NB4 (cell line): ENCODE measurements around the gene RGS6.

Source experiments
- MYC ChIP-seq: IDR thresholded peaks from 2 replicates; pipeline ENCODE4 v1.6.1; 2011; ENCODE audit warnings: low read depth, low read length
- POLR2A ChIP-seq: IDR thresholded peaks from 2 replicates; pipeline ENCODE4 v1.6.1; 2011; ENCODE audit warnings: mild to moderate bottlenecking; ENCODE audit not compliant: insufficient read length; ENCODE audit errors: extremely low read depth
- TF ChIP-seq, protein P1 (sequence below): IDR thresholded peaks from one replicate; pipeline ENCODE4 v1.5.1; 2012; ENCODE audit warnings: low read depth, low read length
- TF ChIP-seq, protein P2 (sequence below): IDR thresholded peaks from 2 replicates; pipeline ENCODE4 v1.6.1; 2011; ENCODE audit warnings: low read depth, low read length

DNA sequence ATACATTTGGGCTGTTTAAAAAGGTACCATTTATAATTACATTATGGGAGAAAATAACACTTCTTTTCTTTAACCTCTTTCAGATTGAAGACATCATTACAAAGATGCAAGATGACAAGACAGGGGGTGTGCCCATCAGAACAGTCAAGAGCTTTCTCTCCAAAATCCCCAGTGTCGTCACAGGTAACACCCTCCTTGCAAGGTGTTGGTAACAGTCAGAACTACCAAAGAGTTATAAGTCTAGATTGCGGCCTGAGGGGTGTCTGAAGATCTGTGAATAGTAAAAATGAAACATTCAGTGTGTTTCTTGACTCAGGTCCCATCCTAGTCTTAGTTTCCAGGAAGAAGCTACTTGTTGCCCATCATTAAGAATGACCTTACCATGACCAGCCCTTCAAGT lies 419.8 kb downstream of the RGS6 start:
- TF ChIP-seq, protein P1, sequence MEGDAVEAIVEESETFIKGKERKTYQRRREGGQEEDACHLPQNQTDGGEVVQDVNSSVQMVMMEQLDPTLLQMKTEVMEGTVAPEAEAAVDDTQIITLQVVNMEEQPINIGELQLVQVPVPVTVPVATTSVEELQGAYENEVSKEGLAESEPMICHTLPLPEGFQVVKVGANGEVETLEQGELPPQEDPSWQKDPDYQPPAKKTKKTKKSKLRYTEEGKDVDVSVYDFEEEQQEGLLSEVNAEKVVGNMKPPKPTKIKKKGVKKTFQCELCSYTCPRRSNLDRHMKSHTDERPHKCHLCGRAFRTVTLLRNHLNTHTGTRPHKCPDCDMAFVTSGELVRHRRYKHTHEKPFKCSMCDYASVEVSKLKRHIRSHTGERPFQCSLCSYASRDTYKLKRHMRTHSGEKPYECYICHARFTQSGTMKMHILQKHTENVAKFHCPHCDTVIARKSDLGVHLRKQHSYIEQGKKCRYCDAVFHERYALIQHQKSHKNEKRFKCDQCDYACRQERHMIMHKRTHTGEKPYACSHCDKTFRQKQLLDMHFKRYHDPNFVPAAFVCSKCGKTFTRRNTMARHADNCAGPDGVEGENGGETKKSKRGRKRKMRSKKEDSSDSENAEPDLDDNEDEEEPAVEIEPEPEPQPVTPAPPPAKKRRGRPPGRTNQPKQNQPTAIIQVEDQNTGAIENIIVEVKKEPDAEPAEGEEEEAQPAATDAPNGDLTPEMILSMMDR: no peak
- TF ChIP-seq POLR2A (no peak), MYC (no peak)
- TF ChIP-seq, protein P2, sequence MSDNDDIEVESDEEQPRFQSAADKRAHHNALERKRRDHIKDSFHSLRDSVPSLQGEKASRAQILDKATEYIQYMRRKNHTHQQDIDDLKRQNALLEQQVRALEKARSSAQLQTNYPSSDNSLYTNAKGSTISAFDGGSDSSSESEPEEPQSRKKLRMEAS: no peak
